A549 (cell line): ENCODE results near the gene RYR3. TPM values are rescaled to one million over a fixed set of nuclear protein-coding genes. Genes with fewer than 3 reads are reported as not detected.

Experiments used
- ATAC-seq, 2 experiments: fragments of 200-7000 bp in 1 of 2; fragments of >200 bp in 1 of 2; cut with Nextera tagmentation in 1 of 2; cut with Tn5 transposase in 1 of 2; 3 replicates each; pipeline versions ENCODE4 v1.8.0 to v1.9.1; 2018 to 2020; ENCODE audit warnings: mild to moderate bottlenecking in 1 of 2, moderate library complexity in 1 of 2
- CTCF ChIA-PET: fragments of 300-600 bp; sonication (Branson Sonifier 250); formaldehyde crosslinking; extraction: SDS; loops from one replicate; lab custom pipeline; 2021; ENCODE audit warnings: antibody characterized with exemption, inconsistent platforms; lab: Yijun Ruan, JAX
- POLR2A ChIA-PET: fragments of 350-600 bp; formaldehyde crosslinking; extraction: SDS; loops from one replicate; lab custom pipeline; 2021; ENCODE audit warnings: antibody characterized with exemption, inconsistent platforms; lab: Yijun Ruan, JAX
- DNase-seq, 2 experiments: peaks; one replicate each; pipeline versions ENCODE4 v3.0.0 to v3.0.0-alpha.2; 2011 to 2016; ENCODE audit warnings: low read depth in 1 of 2, low spot score in 1 of 2
- FAIRE-seq: peaks from 2 replicates; lab custom pipeline; 2011; peaks lifted over from hg19 to GRCh38; lab: Jason Lieb, UNC
- H3K27ac ChIP-seq, 2 experiments: fragments of >200 bp; sonication (Bioruptor Twin); formaldehyde crosslinking; 3 replicates each; pipeline ENCODE4 v1.5.1; 2016 to 2017
- H3K4me1 ChIP-seq: fragments of >200 bp; sonication (Bioruptor Twin); formaldehyde crosslinking; 3 replicates; pipeline ENCODE4 v1.6.1; 2016
- H3K4me2 ChIP-seq: fragments of >200 bp; sonication (Bioruptor Twin); formaldehyde crosslinking; 3 replicates; pipeline ENCODE4 v1.6.1; 2016
- H3K4me3 ChIP-seq: fragments of >200 bp; sonication (Bioruptor Twin); formaldehyde crosslinking; 3 replicates; pipeline ENCODE4 v1.5.1; 2016
- H3K9me3 ChIP-seq: fragments of >200 bp; sonication (Bioruptor Twin); formaldehyde crosslinking; 3 replicates; pipeline ENCODE4 v1.6.1; 2016
- CBX2 ChIP-seq: fragments of 200-600 bp; sonication (generic); IDR thresholded peaks from 2 replicates; pipeline ENCODE4 v1.6.1; 2016; ENCODE audit warnings: low read depth, mild to moderate bottlenecking, borderline replicate concordance
- CBX8 ChIP-seq: fragments of 200-600 bp; sonication (generic); IDR thresholded peaks from 2 replicates; pipeline ENCODE4 v1.6.1; 2016
- CTCF ChIP-seq: fragments of >200 bp; sonication (Bioruptor Twin); formaldehyde crosslinking; IDR thresholded peaks from 3 replicates; pipeline ENCODE4 v1.5.1; 2016
- EHF ChIP-seq: fragments of 250-450 bp; sonication (Bioruptor Pico); IDR thresholded peaks from 2 replicates; pipeline ENCODE4 v1.5.0; 2020; ENCODE audit warnings: mild to moderate bottlenecking
- ESRRA ChIP-seq: fragments of 150-350 bp; IDR thresholded peaks from 2 replicates; pipeline ENCODE4 v1.6.1; 2014; ENCODE audit warnings: mild to moderate bottlenecking, low read length, borderline replicate concordance
- FOSB ChIP-seq: fragments of 250-450 bp; sonication (Bioruptor Pico); IDR thresholded peaks from 2 replicates; pipeline ENCODE4 v1.5.0; 2020; ENCODE audit warnings: mild to moderate bottlenecking, moderate library complexity
- FOXS1 ChIP-seq: fragments of 250-450 bp; sonication (Bioruptor Pico); IDR thresholded peaks from 2 replicates; pipeline ENCODE4 v1.5.0; 2020; ENCODE audit warnings: mild to moderate bottlenecking, moderate library complexity
- HES2 ChIP-seq: fragments of >200 bp; sonication (Bioruptor Twin); formaldehyde crosslinking; IDR thresholded peaks from 2 replicates; pipeline ENCODE4 v1.6.1; 2016
- HOXA7 ChIP-seq: fragments of 250-450 bp; sonication (Bioruptor Pico); IDR thresholded peaks from 2 replicates; pipeline ENCODE4 v1.5.0; 2020; ENCODE audit warnings: mild to moderate bottlenecking, moderate library complexity
- NFE2L2 ChIP-seq: fragments of 150-350 bp; conservative IDR thresholded peaks from 2 replicates; pipeline ENCODE4 v1.6.1; 2014; ENCODE audit warnings: low read length
- NR3C1 ChIP-seq: fragments of >200 bp; sonication (Bioruptor Twin); formaldehyde crosslinking; IDR thresholded peaks from 3 replicates; pipeline ENCODE4 v1.6.1; 2017
- PHF8 ChIP-seq: fragments of 200-600 bp; sonication (generic); IDR thresholded peaks from 2 replicates; pipeline ENCODE4 v1.6.1; 2016; ENCODE audit warnings: low read depth, mild to moderate bottlenecking, antibody characterized with exemption, moderate library complexity, borderline replicate concordance
- POLR2AphosphoS2 ChIP-seq: conservative IDR thresholded peaks from 2 replicates; pipeline ENCODE4 v1.6.1; 2012; ENCODE audit warnings: low read length, improper control_type of control experiment, inconsistent platforms
- RAD21 ChIP-seq, 2 experiments: fragments of >200 bp in 1 of 2; sonication (Bioruptor Twin) in 1 of 2; formaldehyde crosslinking in 1 of 2; IDR thresholded peaks in 1 of 2; conservative IDR thresholded peaks in 1 of 2; 2 replicates in 1 of 2; 3 replicates in 1 of 2; pipeline ENCODE4 v1.6.1; 2012 to 2018; ENCODE audit warnings: inconsistent platforms in 1 of 2
- RARB ChIP-seq: fragments of 250-450 bp; sonication (Bioruptor Pico); IDR thresholded peaks from 2 replicates; pipeline ENCODE4 v1.8.0; 2021; ENCODE audit warnings: mild to moderate bottlenecking, moderate library complexity
- SMC3 ChIP-seq: fragments of >200 bp; sonication (Bioruptor Twin); formaldehyde crosslinking; IDR thresholded peaks from 3 replicates; pipeline ENCODE4 v1.6.1; 2018; ENCODE audit warnings: inconsistent platforms
- ZNF302 ChIP-seq: fragments of 250-450 bp; sonication (Bioruptor Pico); IDR thresholded peaks from 2 replicates; pipeline ENCODE4 v1.9.0; 2021; ENCODE audit warnings: inconsistent platforms, mild to moderate bottlenecking, moderate library complexity
- WGBS: methylation state at CpG from one replicate; pipeline ENCODE4 v1.1.6; 2017; ENCODE audit errors: missing lambda C conversion rate; 5-methylcytosine and 5-hydroxymethylcytosine counted together
- polyA plus RNA-seq, 4 experiments: library from polyadenylated mRNA; depleted of rRNA in 3 of 4; stranded (reverse); fragments of >200 nt; fragmentation: RNase III in 1 of 4; extraction: RNeasy Plus Mini Kit Qiagen cat#74134 plus additional on column Dnase treatment in 1 of 4; gene quantifications; 2 replicates in 3 of 4; 3 replicates in 1 of 4; pipeline ENCODE4 v1.2.3, GENCODE V29; 2011 to 2017
- TF ChIP-seq, protein P1 (sequence below): fragments of 150-350 bp; IDR thresholded peaks from 2 replicates; pipeline ENCODE4 v1.6.1; 2014; ENCODE audit warnings: low read depth, mild to moderate bottlenecking, low read length

Gene RYR3
- polyA plus RNA-seq, 2 of the 4 experiments (the other 2 are of a cell fraction) = 0.03 TPM; not detected in 1

DNA sequence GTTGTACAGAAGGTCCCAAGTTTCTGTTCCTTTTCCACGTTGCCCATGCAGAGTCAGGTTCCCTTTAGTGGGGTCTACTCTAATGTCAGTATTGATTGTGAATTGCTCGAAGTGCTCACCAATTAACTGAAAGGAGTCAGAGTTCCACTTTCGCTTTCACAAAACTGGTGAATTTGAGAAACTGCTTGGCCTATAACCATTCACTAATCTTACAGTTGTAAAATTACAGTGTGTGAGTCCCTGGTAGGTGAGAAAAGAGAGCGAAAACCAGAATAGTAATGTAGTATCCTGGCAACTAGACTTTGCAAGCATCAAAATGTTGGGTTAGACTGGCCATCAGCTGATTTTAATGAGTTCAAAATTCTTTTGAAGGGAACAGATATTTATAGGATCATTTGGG, 420.0 kb downstream of the RYR3 start (continued):
- TF ChIP-seq POLR2AphosphoS2 = no peak
- no peak for TF ChIP-seq FOXS1 (CRISPR knock-in tag)
- TF ChIP-seq HOXA7 = no peak

DNA sequence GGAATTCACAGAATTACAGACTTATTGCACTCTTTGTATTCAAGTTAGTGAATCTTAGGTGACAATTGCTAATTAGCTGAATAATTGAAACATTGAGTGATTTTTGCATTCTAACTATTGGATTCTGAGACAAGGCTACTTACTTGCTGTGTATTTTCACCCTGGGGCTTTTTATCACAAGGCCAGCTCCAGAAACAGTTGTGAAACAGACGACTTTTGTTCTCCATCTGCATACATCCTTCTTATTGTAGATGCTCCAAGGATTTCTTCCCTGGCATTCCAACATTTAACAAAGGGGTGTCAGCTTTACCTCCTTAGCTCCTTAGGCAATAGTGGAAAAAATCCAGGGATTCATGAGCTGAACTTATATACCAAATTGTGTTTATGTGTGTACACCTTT, 424.4 kb downstream of the RYR3 start:
- no peak overlapping the region for H3K27ac ChIP-seq
- FAIRE-seq (no peak), ATAC-seq (no peak), DNase-seq (no peak)
- H3K4me3 ChIP-seq = no peak overlapping the region
- no peaks in the 10 kb centered on the region for H3K9me3 ChIP-seq
- no peak overlapping the region for H3K4me2 ChIP-seq
- H3K4me1 ChIP-seq = no peaks in the 10 kb centered on the region
- no peak for TF ChIP-seq PHF8
- whole genome bisulfite sequencing = 0% methylated on average over 1 of the region's 1 CpG
- ChIA-PET POLR2A (no interaction called here), CTCF (interaction anchor here (0.7 to 10.0 kb wide), 35 partner anchors 9 to 519 kb away, joined by 3 to 177 read pairs (median 4); partner anchors contain the start of gene CHRM5)

- WGBS = 30% methylated on average over 7 of the region's 7 CpGs
- Histone ChIP-seq H3K4me1 (no peaks in the 10 kb centered on the region), H3K9me3 (no peaks in the 10 kb centered on the region), H3K27ac (no peak overlapping the region), H3K4me3 (no peak overlapping the region), H3K4me2 (no peak overlapping the region)
- DNase-seq (peak; percentile 46 to 58), ATAC-seq (peak; percentile 82 to 87; a peak in 5 of 6 replicates), FAIRE-seq (peak; percentile 73)
- ChIA-PET CTCF (interaction anchor here (0.7 to 10.0 kb wide), 39 partner anchors 9 to 509 kb away, joined by 3 to 177 read pairs (median 5); partner anchors contain the start of gene CHRM5), POLR2A (no interaction called here)
- TF ChIP-seq, protein P1, sequence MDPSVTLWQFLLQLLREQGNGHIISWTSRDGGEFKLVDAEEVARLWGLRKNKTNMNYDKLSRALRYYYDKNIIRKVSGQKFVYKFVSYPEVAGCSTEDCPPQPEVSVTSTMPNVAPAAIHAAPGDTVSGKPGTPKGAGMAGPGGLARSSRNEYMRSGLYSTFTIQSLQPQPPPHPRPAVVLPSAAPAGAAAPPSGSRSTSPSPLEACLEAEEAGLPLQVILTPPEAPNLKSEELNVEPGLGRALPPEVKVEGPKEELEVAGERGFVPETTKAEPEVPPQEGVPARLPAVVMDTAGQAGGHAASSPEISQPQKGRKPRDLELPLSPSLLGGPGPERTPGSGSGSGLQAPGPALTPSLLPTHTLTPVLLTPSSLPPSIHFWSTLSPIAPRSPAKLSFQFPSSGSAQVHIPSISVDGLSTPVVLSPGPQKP = no peak
- no peak for TF ChIP-seq NFE2L2
- TF ChIP-seq CBX2 = no peak
- TF ChIP-seq NR3C1 = no peak
- TF ChIP-seq RAD21 (conservative IDR thresholded peaks at IDR 0.05 in 1 of 2, IDR thresholded peaks at IDR 0.05 in 1 of 2) = peak; percentile 75 to 80
- TF ChIP-seq EHF (CRISPR knock-in tag) = no peak
- no peak for TF ChIP-seq ESRRA
- no peak for TF ChIP-seq HES2
- peak; percentile 81 for TF ChIP-seq CTCF
- TF ChIP-seq SMC3 = peak; percentile 67
Observed at GRCh38 chr15:33735637-33736247, 425.0 kb downstream of the RYR3 start.

GRCh38 chr15:33737687-33738601, 427.2 kb downstream of the RYR3 start:
- H3K4me1 ChIP-seq = no peaks in the 10 kb centered on the region
- H3K4me2 ChIP-seq = no peak overlapping the region
- WGBS = 28% methylated on average over 15 of the region's 15 CpGs
- no peak overlapping the region for H3K27ac ChIP-seq
- ChIA-PET POLR2A (no interaction called here), CTCF (interaction anchor here (0.6 to 10.0 kb wide), 45 partner anchors 10 to 609 kb away, joined by 3 to 177 read pairs (median 5); partner anchors contain the start of genes CHRM5 and KATNBL1)
- no peak for FAIRE-seq
- no peak for TF ChIP-seq HOXA7
- no peak for TF ChIP-seq ZNF302 (CRISPR knock-in tag)
- TF ChIP-seq RAD21 (conservative IDR thresholded peaks at IDR 0.05 in 1 of 2, IDR thresholded peaks at IDR 0.05 in 1 of 2) = peak; percentile 53 to 58
- peak; percentile 75 for TF ChIP-seq CTCF
- TF ChIP-seq CBX8 = no peak
- TF ChIP-seq HES2 = no peak
- no peak for TF ChIP-seq RARB (CRISPR knock-in tag)
- TF ChIP-seq SMC3 = peak; percentile 45
- no peak for TF ChIP-seq FOSB (CRISPR knock-in tag)
- H3K4me3 ChIP-seq = no peak overlapping the region
- peak; percentile 84 to 94 for ATAC-seq
- peak; percentile 29 to 80 for DNase-seq
- no peaks in the 10 kb centered on the region for H3K9me3 ChIP-seq
